Activated CD4-positive, alpha-beta T cell treated with anti-CD3 and anti-CD28 coated beads, Interleukin-2, amount 10 ng/mL, durations not matched to agents 24 days and 14 days (primary cell): ENCODE results near the gene NFIB. TPM values are rescaled to one million over a fixed set of nuclear protein-coding genes. Genes with fewer than 3 reads are reported as not detected.
A peak's percentile ranks its signal among the peaks of the same experiment; 100 is the strongest.

Source experiments
- DNase-seq: peaks from one replicate; pipeline ENCODE4 v3.0.0; 2022
- H3K27ac Mint-ChIP-seq: one replicate; pipeline ENCODE4 v1.8.0; 2022; ENCODE audit warnings: mild to moderate bottlenecking, mixed read lengths
- H3K27me3 Mint-ChIP-seq: one replicate; pipeline ENCODE4 v1.8.0; 2022; ENCODE audit warnings: mixed read lengths
- H3K36me3 Mint-ChIP-seq: one replicate; pipeline ENCODE4 v1.8.0; 2022; ENCODE audit warnings: low read depth, mild to moderate bottlenecking, mixed read lengths
- H3K4me1 Mint-ChIP-seq: one replicate; pipeline ENCODE4 v1.8.0; 2021; ENCODE audit warnings: mixed read lengths
- H3K4me3 Mint-ChIP-seq: one replicate; pipeline ENCODE4 v1.8.0; 2022; ENCODE audit warnings: mild to moderate bottlenecking, moderate library complexity, mixed read lengths
- H3K9me3 Mint-ChIP-seq: one replicate; pipeline ENCODE4 v1.8.0; 2021; ENCODE audit warnings: mixed read lengths
- intact Hi-C: fragments of 100-400 bp; cut with micrococcal nuclease; formaldehyde crosslinking; loops from one replicate; pipeline ENCODE4 v1.15.1; 2023
- total RNA-seq: library from RNA; stranded (reverse); gene quantifications from 2 replicates; pipeline ENCODE4 v1.2.3, GENCODE V29; 2022

Gene NFIB
- total RNA-seq, 1 donor from 2014 or later: not detected

GRCh38 chr9:14320271-14321181 is 6.6 kb upstream of the NFIB start:
- peak; percentile 50 for DNase-seq
- Mint-ChIP-seq H3K4me3 (peak overlapping the region; percentile 86), H3K9me3 (no peaks in the 10 kb centered on the region), H3K27ac (no peak overlapping the region), H3K27me3 (peaks cover 73% of the 10 kb centered on the region), H3K4me1 (peaks cover 24% of the 10 kb centered on the region), H3K36me3 (peaks cover 5% of the 10 kb centered on the region)
- intact Hi-C loops: no loop called here

DNA sequence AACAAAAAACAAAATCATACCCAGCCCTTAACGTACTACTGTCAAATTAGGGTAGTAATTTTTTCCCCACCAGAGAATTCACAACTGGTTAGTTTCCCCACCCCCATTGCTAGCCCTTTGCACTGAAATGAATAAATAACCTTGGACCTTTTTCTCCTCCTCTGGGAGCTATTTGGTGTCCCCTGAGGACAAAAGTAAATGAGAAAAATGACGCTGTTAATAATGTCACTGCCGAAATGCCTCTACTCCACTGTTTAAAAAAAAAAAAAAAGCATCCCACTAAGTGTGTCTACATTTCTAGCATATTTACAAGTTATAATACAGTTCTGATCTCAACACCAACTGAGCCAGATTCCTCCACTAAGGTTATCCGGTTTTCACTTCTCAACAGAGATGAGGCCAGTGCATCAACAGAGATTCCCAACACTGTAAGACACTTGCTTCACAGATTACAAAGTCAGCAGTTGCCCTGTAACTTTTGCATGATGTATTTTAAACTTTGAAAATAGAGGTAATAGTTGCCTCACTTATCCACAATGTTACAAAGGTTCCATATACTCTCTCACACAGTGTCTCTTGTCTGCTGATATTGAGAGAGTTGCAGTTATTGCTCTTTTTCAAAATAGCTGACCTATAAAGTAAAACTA is 5.1 kb upstream of the NFIB start:
- DNase-seq: peak; percentile 24
- H3K4me3 Mint-ChIP-seq: no peak overlapping the region
- H3K27me3 Mint-ChIP-seq: peaks cover 74% of the 10 kb centered on the region
- no peaks in the 10 kb centered on the region for H3K9me3 Mint-ChIP-seq
- H3K4me1 Mint-ChIP-seq: peaks cover 29% of the 10 kb centered on the region
- H3K36me3 Mint-ChIP-seq: peaks cover 7% of the 10 kb centered on the region
- intact Hi-C loops: no loop called here
- H3K27ac Mint-ChIP-seq: no peak overlapping the region

GRCh38 chr9:14318361-14318760 is 4.4 kb upstream of the NFIB start:
- no peak overlapping the region for H3K4me3 Mint-ChIP-seq
- intact Hi-C loops: no loop called here
- H3K36me3 Mint-ChIP-seq: peaks cover 10% of the 10 kb centered on the region
- peak; percentile 21 for DNase-seq
- H3K27ac Mint-ChIP-seq: no peak overlapping the region
- H3K9me3 Mint-ChIP-seq: no peaks in the 10 kb centered on the region
- H3K27me3 Mint-ChIP-seq: peaks cover 71% of the 10 kb centered on the region
- peaks cover 32% of the 10 kb centered on the region for H3K4me1 Mint-ChIP-seq

GRCh38 chr9:14317667-14318320 is 3.9 kb upstream of the NFIB start:
- no peak for DNase-seq
- intact Hi-C loops: no loop called here
- Mint-ChIP-seq H3K27ac (no peak overlapping the region), H3K9me3 (no peaks in the 10 kb centered on the region), H3K4me1 (peaks cover 30% of the 10 kb centered on the region), H3K27me3 (peaks cover 69% of the 10 kb centered on the region), H3K36me3 (peaks cover 7% of the 10 kb centered on the region), H3K4me3 (no peak overlapping the region)

DNA sequence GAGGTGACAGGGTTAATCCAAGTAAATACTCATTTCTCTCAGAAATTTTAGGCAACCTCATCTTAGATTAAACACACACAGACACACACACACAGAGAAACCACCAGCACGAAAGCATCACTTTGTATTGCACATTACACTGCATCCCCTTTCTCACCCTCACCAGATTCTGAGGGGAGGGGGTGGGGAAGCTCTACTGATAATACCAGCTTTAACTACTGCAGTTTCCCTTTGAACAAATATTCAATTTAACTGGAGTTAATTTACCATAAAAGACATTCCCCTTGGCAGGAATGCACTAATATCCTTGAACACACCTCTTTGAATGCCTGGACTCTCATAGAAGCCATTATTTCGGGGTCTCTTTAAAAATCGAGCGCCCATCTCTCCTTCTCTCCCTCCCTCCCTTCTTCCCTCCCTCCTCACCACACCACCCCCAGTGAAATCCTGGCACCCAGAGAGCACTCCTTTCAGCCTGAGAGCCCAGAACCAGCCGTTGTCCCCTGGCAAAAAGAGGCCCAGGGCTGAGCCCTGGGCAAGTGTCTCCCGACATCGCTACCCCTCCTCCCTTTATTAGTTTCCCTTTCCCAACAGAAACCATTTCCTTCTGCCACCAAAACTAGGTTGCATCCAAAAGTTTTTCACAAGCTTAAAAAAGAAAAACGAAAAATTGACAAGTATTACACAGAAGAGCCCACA is 2.8 kb upstream of the NFIB start:
- Mint-ChIP-seq H3K27ac (no peak overlapping the region), H3K4me3 (peak overlapping the region; percentile 32), H3K36me3 (peaks cover 9% of the 10 kb centered on the region)

DNA sequence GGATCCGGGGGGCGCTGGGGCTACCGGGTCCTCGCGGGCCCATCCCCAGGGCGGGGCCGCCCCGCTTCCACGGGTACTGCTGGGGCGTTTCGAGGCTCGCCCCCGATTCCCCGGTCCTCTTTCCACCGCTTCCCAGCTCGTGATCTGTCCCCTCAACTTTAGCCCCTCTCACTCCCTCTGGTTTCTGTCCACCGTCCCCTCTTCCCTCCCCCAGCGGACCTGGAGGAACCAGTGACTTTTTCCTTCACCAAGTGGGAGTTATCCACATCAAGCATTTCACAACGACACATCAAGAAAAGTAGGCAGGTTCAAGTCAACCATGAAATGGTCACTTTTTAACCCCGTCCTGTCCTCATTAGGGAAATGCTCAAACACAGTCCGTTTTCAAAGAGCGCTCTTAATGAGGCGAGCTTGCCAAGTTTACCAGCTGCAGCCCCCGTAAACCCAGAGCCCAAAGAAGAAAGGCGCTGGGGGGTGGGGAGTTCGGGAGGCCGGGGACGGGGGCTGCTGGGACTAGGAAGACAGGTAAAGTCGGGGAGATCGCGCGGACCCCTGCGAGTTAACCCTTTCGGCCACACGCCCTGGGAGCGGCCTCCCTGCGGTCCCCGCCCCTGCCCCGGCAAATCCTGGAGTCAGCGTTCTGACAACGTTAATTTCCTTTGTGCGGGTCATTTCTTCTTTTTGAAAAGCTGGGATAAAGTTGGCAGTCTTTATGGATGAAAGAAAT is 2.1 kb upstream of the NFIB start:
- H3K4me1 Mint-ChIP-seq: peaks cover 19% of the 10 kb centered on the region
- DNase-seq: no peak
- peaks cover 9% of the 10 kb centered on the region for H3K36me3 Mint-ChIP-seq
- peak overlapping the region; percentile 72 for H3K27ac Mint-ChIP-seq
- peak overlapping the region; percentile 85 for H3K4me3 Mint-ChIP-seq
- H3K9me3 Mint-ChIP-seq: no peaks in the 10 kb centered on the region
- intact Hi-C loops: no loop called here
- H3K27me3 Mint-ChIP-seq: peaks cover 68% of the 10 kb centered on the region

More for the DNA sequence above, 2.8 kb upstream of the NFIB start:
- Mint-ChIP-seq H3K9me3 (no peaks in the 10 kb centered on the region), H3K27me3 (peaks cover 71% of the 10 kb centered on the region), H3K4me1 (peaks cover 25% of the 10 kb centered on the region)
- intact Hi-C loops: no loop called here
- DNase-seq: no peak

DNA sequence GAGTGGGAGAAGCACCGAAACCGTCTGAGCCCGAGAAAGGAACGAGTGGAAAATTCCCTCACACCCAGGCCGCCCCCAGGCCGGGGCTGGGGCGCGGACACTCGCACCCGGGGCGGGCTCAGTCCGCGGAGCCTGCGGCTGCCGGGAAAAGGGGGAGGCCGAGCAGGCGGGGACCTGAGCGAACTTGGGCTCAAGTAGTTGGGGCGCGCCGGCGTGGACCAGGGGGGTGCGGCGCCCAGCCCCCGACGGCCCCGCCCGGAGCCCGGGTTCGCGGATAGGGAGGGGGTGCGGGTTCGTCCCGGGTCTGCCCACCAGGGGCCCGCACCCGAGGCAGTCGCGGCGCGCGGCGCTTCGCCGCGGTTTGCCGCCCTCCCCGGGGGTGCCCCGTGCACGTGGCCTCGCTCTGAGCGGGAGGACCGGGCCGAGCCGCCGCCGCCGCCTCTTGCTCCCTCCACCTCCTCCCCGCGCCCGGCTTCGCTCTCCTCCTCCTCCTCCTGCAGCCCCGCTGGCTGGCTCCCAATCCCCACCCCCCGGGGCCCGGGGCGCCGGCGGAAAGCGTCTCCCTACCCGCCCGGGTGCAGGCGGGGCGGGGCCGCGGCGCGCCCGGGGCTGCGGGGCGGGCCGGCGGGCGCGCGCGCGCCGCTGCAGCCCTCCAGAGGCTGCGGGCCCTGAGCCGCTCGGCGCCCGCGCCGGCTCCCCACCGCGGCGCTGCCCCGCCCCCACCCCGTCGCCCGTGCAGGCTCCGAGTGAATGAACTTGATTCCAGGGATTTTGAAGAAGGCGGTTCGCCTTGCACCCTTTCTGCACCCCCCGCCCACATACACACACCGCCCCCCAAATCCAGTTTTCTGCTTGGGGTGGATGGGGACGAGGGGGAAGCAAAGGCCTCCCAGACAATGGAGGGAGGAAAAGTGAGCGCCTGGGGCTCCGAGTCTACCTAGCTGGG is 1.3 kb upstream of the NFIB start:
- peaks cover 15% of the 10 kb centered on the region for H3K4me1 Mint-ChIP-seq
- DNase-seq: peak; percentile 69
- intact Hi-C loops: loop anchor here (1.0 kb wide), 1 partner anchor 7 kb away; no protein-coding TSS in a partner anchor
- peaks cover 9% of the 10 kb centered on the region for H3K36me3 Mint-ChIP-seq
- no peak overlapping the region for H3K27ac Mint-ChIP-seq
- H3K4me3 Mint-ChIP-seq: peak overlapping the region; percentile 81
- peaks cover 64% of the 10 kb centered on the region for H3K27me3 Mint-ChIP-seq
- H3K9me3 Mint-ChIP-seq: no peaks in the 10 kb centered on the region

GRCh38 chr9:14314424-14314928 is 535 bp upstream of the NFIB start:
- DNase-seq: no peak
- peaks cover 15% of the 10 kb centered on the region for H3K4me1 Mint-ChIP-seq
- H3K4me3 Mint-ChIP-seq: peak overlapping the region; percentile 81
- peaks cover 65% of the 10 kb centered on the region for H3K27me3 Mint-ChIP-seq
- peaks cover 9% of the 10 kb centered on the region for H3K36me3 Mint-ChIP-seq
- intact Hi-C loops: loop anchor here (1.0 kb wide), 1 partner anchor 8 kb away; no protein-coding TSS in a partner anchor
- H3K9me3 Mint-ChIP-seq: no peaks in the 10 kb centered on the region
- peak overlapping the region; percentile 70 for H3K27ac Mint-ChIP-seq

GRCh38 chr9:14313378-14313940 is 482 bp downstream of the NFIB start:
- Mint-ChIP-seq H3K4me3 (peak overlapping the region; percentile 79), H3K27me3 (peaks cover 66% of the 10 kb centered on the region), H3K9me3 (no peaks in the 10 kb centered on the region), H3K36me3 (peaks cover 9% of the 10 kb centered on the region), H3K4me1 (peaks cover 16% of the 10 kb centered on the region), H3K27ac (peak overlapping the region; percentile 55)
- peak; percentile 64 for DNase-seq
- intact Hi-C loops: no loop called here

GRCh38 chr9:14312719-14313377 is 1.1 kb downstream of the NFIB start:
- H3K27ac Mint-ChIP-seq: no peak overlapping the region
- peaks cover 16% of the 10 kb centered on the region for H3K4me1 Mint-ChIP-seq
- intact Hi-C loops: loop anchor here (1.0 kb wide), 1 partner anchor 36 kb away; no protein-coding TSS in a partner anchor
- H3K9me3 Mint-ChIP-seq: no peaks in the 10 kb centered on the region
- H3K4me3 Mint-ChIP-seq: peak overlapping the region; percentile 79
- H3K27me3 Mint-ChIP-seq: peaks cover 64% of the 10 kb centered on the region
- DNase-seq: no peak
- peaks cover 9% of the 10 kb centered on the region for H3K36me3 Mint-ChIP-seq

DNA sequence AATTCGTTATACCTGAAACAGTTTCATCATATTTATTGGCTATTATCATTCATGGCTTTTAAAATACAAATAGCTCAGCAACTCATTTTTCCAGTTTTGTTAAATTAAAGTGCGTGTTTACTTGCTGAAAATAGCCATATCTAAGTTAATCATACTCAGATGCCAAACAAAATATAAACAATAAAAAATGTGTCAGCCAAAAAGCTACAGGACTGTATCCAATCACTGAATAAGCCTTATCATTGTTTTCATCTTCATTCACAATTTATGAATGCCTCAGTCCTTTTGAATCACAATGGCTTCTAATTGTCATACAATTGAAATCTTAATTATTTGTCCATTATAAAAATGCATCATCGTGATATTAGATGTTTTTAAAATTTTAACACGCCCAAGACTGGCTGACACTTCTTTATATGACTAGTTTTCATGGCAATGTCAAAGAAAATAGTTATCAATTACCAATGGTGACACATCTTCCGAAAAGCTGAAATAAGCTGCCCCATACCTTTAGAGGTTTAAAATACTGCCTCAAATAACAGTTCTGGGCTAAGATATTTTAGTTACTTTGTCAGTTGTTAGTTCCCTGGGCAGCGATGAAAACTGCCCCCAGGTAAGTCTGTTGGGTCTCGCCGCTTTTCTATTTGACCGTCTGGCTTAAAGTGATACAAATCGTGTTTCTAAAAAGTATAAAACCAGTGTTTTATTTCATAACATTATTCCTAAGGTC is 1.8 kb downstream of the NFIB start:
- Mint-ChIP-seq H3K27ac (no peak overlapping the region), H3K27me3 (peaks cover 59% of the 10 kb centered on the region), H3K4me3 (no peak overlapping the region), H3K9me3 (no peaks in the 10 kb centered on the region), H3K36me3 (peaks cover 9% of the 10 kb centered on the region), H3K4me1 (peaks cover 14% of the 10 kb centered on the region)
- no peak for DNase-seq
- intact Hi-C loops: loop anchor here (1.0 kb wide), 1 partner anchor 37 kb away; no protein-coding TSS in a partner anchor
